Heart left ventricle (tissue), 16 donors: ENCODE data around the gene CHMP4B. TPM values are rescaled to one million over a fixed set of nuclear protein-coding genes. Genes with fewer than 3 reads are reported as not detected.
A peak's percentile ranks its signal among the peaks of the same experiment; 100 is the strongest.
"Not testable (repeated sequence)": the region's sequence is repeated elsewhere in the genome, so short reads cannot be mapped to it uniquely, and the experiment has no call there.

ENCODE experiments used
- ATAC-seq, 4 donors: fragments of 200-7000 bp; cut with Tn5 transposase; one replicate each; pipeline ENCODE4 v1.9.1; 2020 to 2022; ENCODE audit warnings: moderate library complexity in 4 of 4, mild to moderate bottlenecking in 3 of 4, moderate number of reproducible peaks in 1 of 4
- DNase-seq, 5 donors: peaks; one replicate each; pipeline ENCODE4 v3.0.0-alpha.2; 2020
- H3K27ac ChIP-seq, 12 donors: fragments of 200-600 bp; sonication (generic) in 4 of 12; one replicate each; pipeline versions ENCODE4 v1.5.0 to v1.8.0; 2016 to 2022; ENCODE audit warnings: mild to moderate bottlenecking in 2 of 12
- H3K27me3 ChIP-seq, 9 donors: fragments of 200-600 bp; sonication (generic) in 2 of 9; one replicate each; pipeline versions ENCODE4 v1.5.1 to v1.8.0; 2016 to 2022; ENCODE audit warnings: mild to moderate bottlenecking in 3 of 9
- H3K36me3 ChIP-seq, 9 donors: fragments of 200-600 bp; sonication (generic) in 2 of 9; one replicate each; pipeline versions ENCODE4 v1.5.0 to v1.8.0; 2018 to 2022; ENCODE audit warnings: mild to moderate bottlenecking in 2 of 9
- H3K4me1 ChIP-seq, 12 donors: fragments of 200-600 bp; sonication (generic) in 4 of 12; one replicate each; pipeline versions ENCODE4 v1.5.0 to v1.8.0; 2016 to 2022; ENCODE audit warnings: mild to moderate bottlenecking in 3 of 12
- H3K4me3 ChIP-seq, 12 donors: fragments of 200-600 bp; sonication (generic) in 4 of 12; one replicate each; pipeline versions ENCODE4 v1.5.0 to v1.8.0; 2017 to 2022; ENCODE audit warnings: mild to moderate bottlenecking in 9 of 12, moderate library complexity in 4 of 12
- H3K9me3 ChIP-seq, 12 donors: fragments of 200-600 bp; sonication (generic) in 4 of 12; one replicate each; pipeline versions ENCODE4 v1.5.0 to v1.8.0; 2016 to 2022; ENCODE audit warnings: mild to moderate bottlenecking in 1 of 12
- CTCF ChIP-seq, 12 donors: fragments of 200-600 bp; sonication (generic) in 4 of 12; IDR thresholded peaks; one replicate each; pipeline versions ENCODE4 v1.5.0 to v1.8.0; 2018 to 2022; ENCODE audit warnings: antibody characterized with exemption in 12 of 12, mild to moderate bottlenecking in 5 of 12
- POLR2A ChIP-seq, 2 donors: fragments of 450-650 bp; IDR thresholded peaks; one replicate each; pipeline ENCODE4 v1.6.1; 2017; ENCODE audit warnings: antibody characterized with exemption in 2 of 2, mild to moderate bottlenecking in 2 of 2, moderate library complexity in 2 of 2
- WGBS, 4 donors: extraction: QIAGEN DNeasy Blood & Tissue Kit in 2 of 4; methylation state at CpG; one replicate each; pipeline versions ENCODE4 v1.1.5 to v1.1.7; 2013 to 2018; 5-methylcytosine and 5-hydroxymethylcytosine counted together
- intact Hi-C, 10 donors: fragments of 100-400 bp; cut with DNase I; formaldehyde crosslinking; loops; one replicate each; pipeline versions ENCODE4 v1.11.1 to v1.14.2; 2022
- polyA plus RNA-seq, 2 donors: library from polyadenylated mRNA; stranded (reverse); fragments of 200-250 nt; gene quantifications; one replicate each; pipeline ENCODE4 v1.2.3, GENCODE V29; 2013
- total RNA-seq, 9 donors: library from RNA; depleted of rRNA in 2 of 9; stranded (reverse); fragments of >200 nt in 2 of 9; fragmentation: NEBNext Ultra II Directional in 3 of 9; extraction: Animal tissue kit (Norgen Biotek cat#: 25700) in 3 of 9; gene quantifications; one replicate each; pipeline versions ENCODE4 v1.1.0 to v1.2.4, GENCODE V29; 2016 to 2023
- donor health status: ischemic (EF 13 %, LVEDD 7.1; RV severe dilation, severe dysfunction).
- donor health status: healthy with polysubstance abuse.
- donor health status: DM: no; HTN: yes; CAD: no.
- donor health status: DM: no; HTN: no; CAD: no.
- donor health status: ischemic (EF 25% LVEDD 6.9; RV normal size, moderate dysfunction).
- donor health status: ischemic (EF 25% LVEDD 5.7; RV mildly dilated, moderate dysfunction).
- donor health status: healthy.
- donor health status: DM: yes; HTN: yes; CAD: no.
- donor health status: ischemic (EF 35%, LVEDD 5.7; RV mildly dilated, moderate dysfunction).
- donor health status: nonischemic (EF 11% LVEDD 7.7; RV severe dilation, severe dysfunction).
- donor health status: DM: yes; HTN: yes; CAD: no.
- donor health status: PGD.
- donor health status: ischemic (EF 29% LVEDD 5.4; RV normal size, mild dysfunction).
- donor health status: nonischemic (EF 23%, LVEDD 6.1; RV moderate dilation, normal function).

Gene CHMP4B
- total and polyA plus RNA-seq, 11 donors: 46.2 to 233 (median 112) TPM

GRCh38 chr20:33791021-33791420 lies 20.1 kb upstream of the CHMP4B start:
- 97 to 99% (median 98%) methylated on average over 19 to 31 of the region's 31 CpGs for WGBS, 4 donors
- TF ChIP-seq POLR2A (IDR thresholded peaks at IDR 0.05): no peak
- TF ChIP-seq CTCF (IDR thresholded peaks at IDR 0.05): no peak
- H3K27me3 ChIP-seq: no peaks in the 10 kb centered on the region
- peak overlapping the region in 1 of 12 donors; percentile 78 for H3K27ac ChIP-seq
- H3K4me3 ChIP-seq: no peak overlapping the region
- no peak for ATAC-seq
- peaks cover 0 to 8% (median 0%) of the 10 kb centered on the region in 9 donors for H3K36me3 ChIP-seq
- no peaks in the 10 kb centered on the region for H3K9me3 ChIP-seq
- H3K4me1 ChIP-seq: peaks cover 0 to 48% (median 31%) of the 10 kb centered on the region in 12 donors
- intact Hi-C loops: loop anchor here in 5 of 10 donors (5.0 to 10.0 kb wide), 5 partner anchors 54 to 334 kb away; no protein-coding TSS in a partner anchor
- no peak for DNase-seq

GRCh38 chr20:33791540-33791939 lies 19.6 kb upstream of the CHMP4B start:
- no peaks in the 10 kb centered on the region for H3K9me3 ChIP-seq
- ATAC-seq: no peak
- no peak overlapping the region for H3K4me3 ChIP-seq
- peak overlapping the region in 1 of 12 donors; percentile 78 for H3K27ac ChIP-seq
- H3K27me3 ChIP-seq: no peaks in the 10 kb centered on the region
- no peak for TF ChIP-seq CTCF (IDR thresholded peaks at IDR 0.05)
- no peak for TF ChIP-seq POLR2A (IDR thresholded peaks at IDR 0.05)
- intact Hi-C loops: loop anchor here in 5 of 10 donors (5.0 to 10.0 kb wide), 5 partner anchors 53 to 333 kb away; no protein-coding TSS in a partner anchor
- DNase-seq: no peak
- 89 to 93% (median 92%) methylated on average over 9 of the region's 9 CpGs for WGBS, 4 donors
- H3K4me1 ChIP-seq: peaks cover 0 to 45% (median 29%) of the 10 kb centered on the region in 12 donors
- peaks cover 0 to 8% (median 0%) of the 10 kb centered on the region in 9 donors for H3K36me3 ChIP-seq

GRCh38 chr20:33791959-33792597 lies 19.1 kb upstream of the CHMP4B start:
- Histone ChIP-seq H3K36me3 (peaks cover 0 to 8% (median 0%) of the 10 kb centered on the region in 9 donors), H3K27ac (peak overlapping the region in 8 of 12 donors; percentile 26 to 78 (median 60)), H3K4me1 (peaks cover 0 to 39% (median 28%) of the 10 kb centered on the region in 12 donors), H3K9me3 (no peaks in the 10 kb centered on the region), H3K4me3 (no peak overlapping the region), H3K27me3 (no peaks in the 10 kb centered on the region)
- 71 to 82% (median 72%) methylated on average over 11 to 13 of the region's 13 CpGs for WGBS, 4 donors
- DNase-seq: peak in 2 of 5 donors; percentile 43 to 75
- TF ChIP-seq CTCF (IDR thresholded peaks at IDR 0.05) (peak; percentile 70 to 83 (median 78)), POLR2A (IDR thresholded peaks at IDR 0.05) (no peak)
- intact Hi-C loops: loop anchor here in 6 of 10 donors (2.0 to 10.0 kb wide), 6 partner anchors 53 to 333 kb away; no protein-coding TSS in a partner anchor
- peak in 1 of 4 donors; percentile 24 for ATAC-seq

GRCh38 chr20:33792598-33792989 lies 18.6 kb upstream of the CHMP4B start:
- Histone ChIP-seq H3K4me1 (peaks cover 0 to 36% (median 27%) of the 10 kb centered on the region in 12 donors), H3K27ac (peak overlapping the region; percentile 1 to 78 (median 64)), H3K4me3 (peak overlapping the region in 1 of 12 donors; percentile 8)
- not testable (repeated sequence) for ATAC-seq, H3K9me3 ChIP-seq, DNase-seq, H3K27me3 ChIP-seq, H3K36me3 ChIP-seq
- intact Hi-C loops: loop anchor here in 6 of 10 donors (2.0 to 10.0 kb wide), 6 partner anchors 52 to 332 kb away; no protein-coding TSS in a partner anchor
- WGBS, 4 donors: 39 to 52% (median 44%) methylated on average over 3 of the region's 3 CpGs
